GM10266 (cell line): ENCODE measurements around the gene GPC5.
"Not testable (repeated sequence)": the region's sequence is repeated elsewhere in the genome, so short reads cannot be mapped to it uniquely, and the experiment has no call there.

ENCODE experiments used
- DNase-seq: peaks from one replicate; pipeline ENCODE4 v3.0.0; 2012; ENCODE audit errors: extremely low spot score
- CTCF ChIP-seq: IDR thresholded peaks from 2 replicates; pipeline ENCODE4 v1.5.1; 2012; ENCODE audit warnings: mild to moderate bottlenecking, low read depth; ENCODE audit not compliant: control insufficient read depth, insufficient read depth; ENCODE audit errors: missing control alignments

The GPC5 gene

GRCh38 chr13:91882918-91883317 is 484.5 kb downstream of the GPC5 start:
- no peak for TF ChIP-seq CTCF
- DNase-seq: no peak

GRCh38 chr13:91889641-91890040 is 491.2 kb downstream of the GPC5 start:
- no peak for TF ChIP-seq CTCF
- no peak for DNase-seq

- DNase-seq: no peak
- TF ChIP-seq CTCF: no peak
Observed at GRCh38 chr13:91891141-91891540, 492.7 kb downstream of the GPC5 start.

GRCh38 chr13:91893040-91893439 is 494.6 kb downstream of the GPC5 start:
- TF ChIP-seq CTCF: no peak
- DNase-seq: no peak

- DNase-seq: no peak
- TF ChIP-seq CTCF: no peak
Observed at GRCh38 chr13:91894316-91894715, 495.9 kb downstream of the GPC5 start.

GRCh38 chr13:91896547-91896946 is 498.1 kb downstream of the GPC5 start:
- no peak for TF ChIP-seq CTCF
- DNase-seq: no peak

- DNase-seq: not testable (repeated sequence)
Observed at GRCh38 chr13:91898986-91899385, 500.6 kb downstream of the GPC5 start.

GRCh38 chr13:91902291-91902690 is 503.9 kb downstream of the GPC5 start:
- DNase-seq: no peak
- TF ChIP-seq CTCF: no peak
